Activated T-cell treated with anti-CD3 and anti-CD28 coated beads for 24 hours (primary cell): Measurements from ENCODE around the gene EIF4E3.

Experiments
- DNase-seq: peaks from one replicate; pipeline ENCODE4 v3.0.0-alpha.2; 2020; ENCODE audit warnings: low read depth

EIF4E3 gene

DNA sequence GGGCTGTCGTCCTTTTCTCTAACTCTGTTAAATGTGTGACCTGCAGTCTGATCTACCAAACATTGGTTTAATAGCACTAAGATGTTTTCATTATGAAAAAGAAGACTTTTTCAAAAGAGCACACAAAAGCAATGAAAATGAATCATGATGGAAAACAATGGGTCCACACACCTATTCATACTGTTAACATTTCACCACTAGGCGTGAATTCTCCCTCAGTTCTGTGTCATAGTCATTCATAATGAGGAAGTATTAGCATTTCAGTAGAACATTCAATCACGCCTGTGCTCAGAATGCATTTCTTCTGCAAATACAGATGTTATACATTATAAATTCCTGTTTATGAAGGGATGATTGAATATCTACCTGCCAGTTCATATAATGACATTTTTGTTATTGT, 35.9 kb downstream of the EIF4E3 start:
- no peak for DNase-seq

DNA sequence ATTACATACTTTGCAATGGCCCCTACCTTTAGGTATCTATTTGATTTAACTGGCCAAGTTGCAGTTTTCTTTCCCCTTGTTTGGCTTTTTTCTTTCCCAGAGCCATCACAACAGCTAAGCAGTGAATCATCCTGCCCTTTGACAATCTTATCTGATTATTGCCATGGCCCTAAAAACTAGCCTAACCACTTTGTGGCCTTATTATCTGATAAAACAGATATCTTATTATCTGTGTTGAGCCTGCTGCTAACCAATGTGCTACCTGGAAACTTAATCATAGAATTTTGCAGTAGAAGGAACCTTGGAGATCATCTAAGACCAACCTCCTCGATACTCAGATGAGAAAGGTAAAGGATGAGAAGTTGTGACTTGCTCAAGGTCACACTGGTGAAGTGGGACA, 37.1 kb downstream of the EIF4E3 start:
- DNase-seq, result no peak

DNA sequence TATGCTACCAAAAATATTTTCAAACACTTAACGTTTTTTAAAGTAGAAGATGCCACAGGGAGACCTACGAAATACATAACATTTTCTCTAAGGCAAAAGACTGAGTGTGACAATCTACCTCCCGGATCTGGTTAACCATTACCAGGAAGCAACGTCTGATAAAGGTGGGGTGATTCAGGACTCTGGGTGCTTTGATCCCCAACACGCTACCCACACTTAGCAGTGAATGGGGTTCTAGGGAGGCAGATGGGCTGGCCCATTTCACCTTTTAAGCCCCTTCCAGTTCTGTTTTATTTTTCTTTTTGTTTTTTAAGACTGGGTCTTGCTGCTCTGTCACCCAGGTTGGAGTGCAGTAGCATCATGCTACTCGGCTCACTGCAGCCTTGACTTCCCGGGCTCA, 39.5 kb downstream of the EIF4E3 start:
- no peak for DNase-seq

DNA sequence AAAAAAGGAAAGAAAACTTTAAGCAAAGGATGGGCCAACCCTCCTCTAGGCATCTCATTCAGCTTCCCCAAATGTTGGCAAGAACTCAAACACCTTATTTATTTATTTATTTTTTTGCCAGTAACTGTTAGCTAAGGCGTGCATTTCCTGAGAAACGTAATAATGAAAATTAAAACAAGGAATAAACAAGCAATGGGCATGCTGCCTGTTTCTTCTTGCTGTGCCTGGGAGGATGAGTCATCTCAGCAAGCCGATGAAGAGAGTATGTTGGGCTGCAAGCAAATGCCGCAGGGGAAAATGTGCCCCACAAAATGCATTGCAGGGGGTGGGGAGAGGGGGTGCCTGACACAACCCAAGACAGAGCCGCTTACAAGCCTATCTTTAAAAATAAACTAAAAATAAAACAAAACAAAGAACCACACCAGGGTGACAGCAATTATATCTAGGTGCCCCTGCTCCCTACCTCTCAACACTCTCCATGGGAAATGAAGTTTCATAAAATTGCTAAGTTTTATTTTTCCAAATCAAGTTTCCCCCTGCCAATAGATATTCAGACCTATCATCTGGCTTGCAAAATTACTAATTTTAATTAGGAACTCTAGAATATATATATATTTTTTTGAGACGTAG, 40.3 kb downstream of the EIF4E3 start:
- DNase-seq, result no peak

DNA sequence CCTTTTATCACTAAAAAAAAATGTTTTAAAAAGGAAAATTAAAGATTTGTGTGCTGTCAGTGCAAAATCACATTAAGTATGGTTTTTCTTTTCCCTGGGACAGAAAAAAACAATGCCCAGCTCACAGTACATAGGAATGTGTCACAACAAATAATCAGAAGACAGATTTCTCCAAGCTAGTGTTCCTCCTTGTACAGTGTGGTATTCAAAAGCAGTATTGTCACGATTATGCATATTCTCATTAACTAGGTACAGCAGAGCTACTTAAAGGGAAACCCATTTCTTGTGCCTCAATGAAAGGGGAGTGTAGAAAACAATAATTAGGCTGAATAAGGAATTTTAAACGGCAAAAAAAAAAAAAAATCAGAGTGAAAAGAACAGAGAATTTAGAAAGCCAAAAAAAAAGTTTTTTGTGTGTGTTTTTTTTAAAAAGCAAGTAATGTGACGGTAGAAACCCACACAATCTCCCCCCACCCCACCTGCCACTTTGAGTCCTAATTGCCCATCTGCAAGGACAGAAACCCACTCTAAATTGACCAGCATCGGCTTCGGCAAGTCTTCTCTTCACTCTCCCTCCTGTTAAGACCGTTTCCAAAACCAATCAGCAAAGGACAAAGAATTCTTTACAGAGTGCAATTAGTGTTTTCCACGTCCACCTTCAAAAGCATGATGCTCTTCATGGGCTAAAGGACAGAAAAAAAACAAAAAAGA, 41.0 kb downstream of the EIF4E3 start:
- DNase-seq, result no peak

DNA sequence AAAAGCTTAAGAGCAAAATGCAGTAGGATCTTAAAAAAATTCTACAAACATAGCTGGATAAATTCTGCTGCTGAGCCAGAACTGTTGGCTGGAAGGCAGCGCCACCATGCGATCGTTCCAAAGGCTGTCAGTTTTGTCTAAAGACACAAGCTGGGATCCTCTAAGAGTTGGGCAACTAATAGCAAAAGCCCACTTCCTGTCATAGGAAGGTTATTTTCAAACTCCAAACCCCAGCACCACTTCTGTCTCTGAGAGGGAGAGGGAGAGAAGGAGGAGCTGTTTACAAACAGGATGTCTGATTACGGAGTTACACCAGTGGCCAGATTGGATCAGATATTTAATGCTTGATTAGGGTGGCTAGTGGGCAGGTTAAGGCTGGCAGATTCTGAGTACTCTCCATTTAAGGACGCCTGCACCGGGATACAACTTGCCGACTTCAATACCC, 44.0 kb downstream of the EIF4E3 start:
- DNase-seq, result no peak

DNA sequence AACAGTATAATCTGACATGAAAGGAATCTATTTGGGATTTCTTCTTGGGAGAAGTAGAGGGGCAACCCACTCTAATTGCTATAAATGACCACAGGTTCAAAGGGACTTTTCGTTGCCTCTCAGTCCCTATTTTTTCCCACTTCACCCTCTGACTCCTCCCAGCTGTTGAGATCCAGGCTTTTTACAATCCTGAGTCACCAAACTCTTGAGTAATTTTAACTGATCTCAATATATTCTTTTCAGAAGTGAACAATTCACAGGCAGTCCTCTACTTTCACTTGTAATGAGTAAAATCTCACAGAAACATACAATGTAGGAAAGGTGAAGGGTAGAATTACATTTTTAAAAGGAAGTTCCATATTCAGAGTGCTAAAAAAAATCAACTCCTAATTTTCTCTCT, 44.6 kb downstream of the EIF4E3 start:
- no peak for DNase-seq

DNA sequence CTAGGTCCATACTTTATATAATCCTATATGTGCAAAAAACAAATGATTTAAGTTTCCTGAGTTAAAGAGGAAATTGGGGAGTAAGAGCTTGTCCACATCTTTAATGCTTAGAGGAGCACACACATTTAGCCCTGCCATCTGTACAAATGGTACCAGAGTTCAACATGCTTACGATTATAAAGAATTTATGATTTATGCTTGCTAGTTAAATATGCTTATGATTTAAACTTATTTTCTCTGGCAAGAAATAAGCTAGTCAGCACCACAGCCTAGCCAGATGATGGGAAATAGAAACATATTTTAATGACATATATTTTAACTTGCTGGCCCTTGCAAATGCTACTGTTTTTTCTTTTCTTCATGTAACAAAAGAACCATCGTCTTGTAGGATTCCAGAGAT, 48.3 kb downstream of the EIF4E3 start:
- DNase-seq, result no peak

DNA sequence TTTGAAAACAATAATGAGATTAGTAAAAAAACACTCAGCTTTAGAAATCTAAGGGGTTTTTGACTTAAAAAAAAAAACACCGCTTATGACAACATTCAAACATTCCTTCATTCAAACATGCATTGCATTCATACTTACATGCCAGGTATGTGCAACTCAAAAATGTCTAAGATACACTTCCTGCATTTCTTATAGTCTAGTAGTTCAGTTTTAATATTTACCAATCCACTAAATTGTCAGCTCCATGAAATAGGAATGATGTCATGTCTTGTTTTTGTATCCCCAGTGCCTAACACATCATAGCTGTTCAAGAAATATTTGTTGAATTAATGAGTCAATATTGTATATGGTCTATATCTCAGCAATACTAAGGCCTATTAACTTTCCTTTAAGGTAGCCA, 51.7 kb downstream of the EIF4E3 start:
- DNase-seq, result no peak

DNA sequence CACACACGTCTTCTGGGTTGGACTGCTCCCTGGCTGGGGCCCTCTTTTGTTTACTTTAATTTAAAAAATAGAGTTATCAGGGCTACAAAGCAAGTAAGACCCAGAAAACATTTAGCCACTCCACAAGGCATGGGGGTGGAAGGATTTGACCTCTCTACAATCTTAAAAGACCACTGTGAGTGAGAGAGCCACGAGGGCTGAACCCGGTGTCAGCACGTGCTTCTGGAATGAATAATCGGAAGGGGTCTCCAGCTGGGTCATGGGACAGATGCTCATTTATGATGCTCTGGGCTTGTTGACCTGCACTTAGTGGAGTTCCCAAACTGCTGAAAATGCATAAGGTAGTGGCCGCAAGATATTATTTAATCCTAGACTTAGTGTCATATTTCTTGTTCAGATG, 52.4 kb downstream of the EIF4E3 start:
- no peak for DNase-seq

DNA sequence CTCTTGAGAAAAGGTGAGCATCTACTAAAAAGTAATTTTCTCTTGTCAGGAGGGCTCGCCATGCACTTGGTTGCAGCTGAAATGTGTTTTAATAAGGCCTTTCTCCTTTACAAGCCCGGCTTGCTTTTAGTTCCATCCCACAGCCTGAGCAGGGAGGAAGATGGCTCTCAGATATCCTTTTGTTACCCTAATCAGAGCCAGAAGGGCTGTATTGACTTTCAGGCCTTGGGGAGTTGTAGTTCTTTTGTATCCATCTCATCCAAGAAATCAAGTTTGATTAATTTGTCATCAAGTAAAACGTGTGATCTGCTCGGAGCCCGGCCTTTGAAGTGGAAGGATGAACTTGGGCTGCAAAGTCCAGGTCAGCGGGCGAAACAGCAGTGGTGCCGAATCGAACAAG, 52.9 kb downstream of the EIF4E3 start:
- DNase-seq, result no peak

DNA sequence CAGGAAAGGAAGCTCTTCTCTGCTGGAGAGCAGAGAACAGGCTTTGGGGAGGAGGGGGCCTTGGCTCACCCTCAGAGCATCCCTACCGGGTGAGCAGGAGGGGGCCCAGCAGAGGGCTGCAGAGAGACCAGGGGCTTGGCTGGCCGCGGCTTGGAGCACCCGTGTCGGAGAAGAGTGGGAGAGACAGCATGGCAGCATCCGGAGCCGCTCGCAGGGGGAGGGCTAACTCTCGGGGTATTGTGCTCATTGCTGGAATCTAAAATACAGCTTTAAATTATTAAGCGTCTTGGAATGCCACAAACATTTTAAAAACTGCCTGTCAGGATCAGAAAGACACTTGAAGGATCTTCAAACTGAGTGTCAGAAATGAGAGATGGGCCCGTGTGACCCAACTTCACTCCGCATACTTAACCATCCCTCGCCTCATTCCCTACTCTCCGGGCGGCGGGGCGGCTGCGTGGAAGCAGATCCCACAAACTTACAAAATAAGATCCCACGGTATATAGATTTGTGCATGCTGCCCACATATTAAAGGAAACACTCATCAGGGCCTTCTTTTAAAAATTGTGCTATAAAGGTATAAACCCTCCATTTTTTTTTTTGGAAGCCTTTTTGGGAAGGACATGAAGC, 53.9 kb downstream of the EIF4E3 start:
- no peak for DNase-seq

DNA sequence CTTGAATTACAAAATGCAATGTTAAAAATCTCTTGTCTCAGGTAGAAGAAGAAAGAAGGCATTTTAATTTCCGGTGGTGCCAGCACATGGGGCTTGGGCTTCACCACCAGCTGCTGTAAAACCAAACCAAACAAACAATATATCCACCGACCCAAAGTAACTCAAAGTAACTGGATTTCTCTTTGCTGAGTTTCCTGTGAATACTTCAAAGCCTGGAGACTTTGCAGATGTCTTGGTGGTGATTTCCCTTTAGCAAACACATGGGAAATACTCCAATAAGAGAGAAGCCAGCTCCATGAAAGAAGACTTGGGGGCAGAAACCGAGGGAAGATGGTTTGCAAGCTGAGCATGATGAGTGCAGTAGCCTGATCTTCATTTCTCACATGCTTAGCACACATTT, 62.6 kb downstream of the EIF4E3 start:
- DNase-seq, result no peak

DNA sequence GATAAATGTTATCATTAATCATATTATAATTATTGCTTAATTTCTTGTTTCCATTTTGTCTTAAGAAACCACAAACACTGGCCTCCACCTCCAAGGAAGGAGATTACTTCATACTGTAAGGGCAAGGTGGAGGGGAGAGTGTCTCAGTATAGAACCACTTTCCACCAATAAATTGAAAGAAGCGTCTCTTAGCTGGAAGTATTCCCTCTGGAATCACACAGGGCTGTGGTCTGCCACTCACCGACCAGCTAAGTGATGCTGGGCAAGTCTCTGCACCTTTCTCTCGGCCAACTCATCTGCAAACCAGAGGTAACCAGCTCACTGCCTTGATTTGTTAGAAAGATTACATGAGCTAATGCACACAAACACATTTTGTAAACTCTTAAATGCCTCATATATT, 63.1 kb downstream of the EIF4E3 start:
- DNase-seq, result no peak

DNA sequence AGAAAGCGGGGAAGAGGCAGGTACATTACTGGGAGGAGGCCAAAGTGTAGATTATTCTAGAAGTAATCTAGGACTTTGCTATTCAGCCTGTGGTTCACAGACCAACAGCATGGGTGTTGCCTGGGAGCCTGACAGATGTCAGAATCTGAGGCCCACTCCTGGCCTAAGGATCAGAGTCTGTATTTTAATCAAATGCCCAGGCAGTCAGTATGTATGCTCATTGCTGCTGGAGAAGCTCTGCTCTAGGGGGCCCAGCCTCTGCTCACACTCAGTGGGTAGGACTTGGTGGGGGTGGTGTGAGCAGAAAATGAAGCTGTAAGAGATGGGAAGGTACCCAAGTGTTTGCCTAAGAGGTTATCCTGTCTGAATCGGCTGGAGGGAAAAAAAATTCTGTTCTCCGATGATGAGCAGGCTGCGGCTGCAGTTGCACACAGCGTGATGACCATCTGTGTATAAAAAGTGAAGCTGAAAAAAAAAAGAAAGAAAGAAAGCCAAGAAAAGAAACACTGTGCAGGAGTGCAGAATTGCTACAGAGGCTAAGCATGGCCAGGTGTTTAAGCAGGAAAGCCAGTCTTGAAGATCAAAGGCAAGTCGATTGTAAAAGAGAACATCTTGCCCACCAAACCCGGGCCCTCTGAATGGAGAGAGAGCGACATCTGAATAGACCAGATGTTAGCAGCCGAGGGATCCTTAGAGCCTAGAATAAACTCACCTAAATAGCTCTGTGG, 65.2 kb downstream of the EIF4E3 start:
- DNase-seq, result no peak

DNA sequence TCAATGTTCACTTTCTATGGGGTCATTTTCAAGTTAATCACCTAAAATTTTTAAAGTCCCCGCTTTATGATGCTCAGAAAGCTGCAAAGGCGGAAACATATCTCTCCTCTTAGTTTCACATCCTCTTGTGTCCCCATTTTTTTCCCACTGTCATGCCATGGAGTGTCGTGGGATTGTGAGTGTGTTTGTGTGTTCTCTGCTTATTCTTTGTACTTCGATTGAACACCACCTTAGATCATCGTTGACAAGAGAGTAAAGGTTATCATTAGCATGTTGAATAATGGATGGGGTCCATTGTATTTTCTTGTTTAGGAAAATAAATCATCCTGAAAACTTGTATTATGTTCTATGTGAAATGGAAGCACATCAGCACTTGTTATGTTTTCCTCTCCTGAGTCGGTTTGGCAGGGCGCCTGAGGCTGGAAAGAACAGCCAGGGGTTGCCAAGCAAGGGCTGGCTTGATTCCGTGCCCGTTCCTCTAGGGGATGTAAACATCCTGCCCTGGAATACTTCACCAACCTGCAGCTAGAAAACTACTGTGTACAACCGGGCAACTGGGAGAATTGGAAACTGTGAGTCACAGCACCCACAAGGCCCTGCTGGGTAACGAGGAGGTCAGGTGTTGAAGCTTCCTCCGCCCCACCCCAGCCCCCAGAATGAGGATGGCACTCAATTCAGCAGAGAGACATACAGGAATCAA, 67.2 kb downstream of the EIF4E3 start:
- DNase-seq, result no peak

DNA sequence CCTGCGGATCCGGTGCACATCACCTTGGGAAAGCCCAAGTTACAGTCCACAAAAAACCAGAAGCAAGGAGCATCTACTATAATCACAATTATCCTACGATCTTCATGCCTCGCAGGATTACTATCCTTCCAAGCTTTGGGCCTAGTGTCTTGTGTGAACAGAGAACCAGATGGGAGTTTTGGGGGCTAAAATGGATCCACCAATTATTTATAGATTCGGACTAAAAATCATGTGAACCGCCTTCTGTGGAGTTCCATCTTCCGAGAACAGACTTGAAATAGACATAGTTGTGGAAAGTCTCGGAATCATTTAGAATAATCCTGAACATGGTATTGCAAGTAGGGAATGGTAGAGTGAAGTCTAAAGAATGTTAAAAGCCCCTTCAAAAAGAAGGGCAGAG, 70.1 kb downstream of the EIF4E3 start:
- DNase-seq, result no peak

DNA sequence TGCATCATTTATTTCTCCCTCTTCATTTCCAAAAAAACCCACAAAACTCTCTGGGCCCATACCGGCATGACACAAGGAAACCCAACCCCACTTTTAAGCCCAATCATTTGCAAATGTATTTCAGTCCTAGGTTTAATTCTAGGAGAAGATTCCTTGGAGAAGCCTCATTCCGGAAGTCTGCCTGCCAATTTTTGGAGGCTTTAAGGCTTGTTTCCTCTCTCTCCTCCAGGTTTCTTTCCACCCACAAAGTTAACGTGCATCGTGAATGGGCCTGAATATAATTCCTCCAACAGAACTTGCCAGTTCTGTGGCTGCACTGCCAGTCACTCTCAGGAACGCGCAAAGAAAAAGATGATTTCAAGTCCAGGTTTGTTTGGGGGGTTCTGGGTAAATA, 71.8 kb downstream of the EIF4E3 start:
- DNase-seq, result no peak

DNA sequence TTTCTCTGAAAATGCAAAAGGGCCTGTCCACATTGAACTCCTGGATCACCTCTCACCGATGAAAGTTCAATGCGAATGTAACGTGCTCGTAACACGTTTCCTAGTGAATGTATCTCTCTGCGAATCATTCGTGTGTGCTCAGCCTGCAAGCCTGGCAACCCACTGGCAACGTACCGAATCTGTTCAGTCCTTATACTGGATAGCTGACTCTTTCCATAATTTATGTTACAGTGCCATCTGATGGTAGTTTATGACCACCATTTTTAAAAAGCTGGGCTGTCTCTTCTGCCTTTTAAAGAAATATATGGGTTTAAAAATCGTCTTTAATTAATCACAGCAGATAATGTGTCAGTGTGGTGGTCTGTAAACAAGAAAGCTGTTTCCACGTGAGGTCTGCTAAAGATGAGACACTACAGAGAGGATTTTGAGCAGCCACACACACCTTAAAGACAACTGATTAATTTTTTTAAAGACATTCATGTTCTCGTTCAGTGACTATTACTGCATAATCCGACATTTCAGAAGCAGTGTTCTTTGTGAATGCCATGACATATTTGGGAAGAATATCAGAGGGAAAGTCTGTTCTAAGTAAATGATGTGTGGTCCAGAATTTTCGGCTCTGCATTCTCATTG, 72.3 kb downstream of the EIF4E3 start:
- DNase-seq, result peak; percentile 3

DNA sequence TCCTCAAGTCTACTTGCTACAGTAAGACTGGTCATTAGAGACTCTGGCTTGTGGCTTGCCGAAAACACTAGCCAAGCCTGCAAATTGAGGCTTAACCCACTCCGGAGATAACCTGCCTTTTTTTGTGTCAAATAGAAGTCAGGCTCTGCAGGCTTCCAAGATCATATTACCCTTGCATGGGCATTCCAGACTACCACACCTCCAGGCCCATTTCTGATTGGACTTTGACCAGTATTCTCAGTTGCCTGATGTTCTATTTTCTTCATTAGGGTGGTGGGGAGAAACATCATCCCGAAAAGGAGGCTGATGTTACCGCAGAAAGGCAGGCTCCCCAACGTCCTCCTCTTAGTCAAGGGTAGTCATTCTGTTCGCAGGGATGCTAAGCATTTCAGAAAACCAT, 73.6 kb downstream of the EIF4E3 start:
- DNase-seq, result no peak

DNA sequence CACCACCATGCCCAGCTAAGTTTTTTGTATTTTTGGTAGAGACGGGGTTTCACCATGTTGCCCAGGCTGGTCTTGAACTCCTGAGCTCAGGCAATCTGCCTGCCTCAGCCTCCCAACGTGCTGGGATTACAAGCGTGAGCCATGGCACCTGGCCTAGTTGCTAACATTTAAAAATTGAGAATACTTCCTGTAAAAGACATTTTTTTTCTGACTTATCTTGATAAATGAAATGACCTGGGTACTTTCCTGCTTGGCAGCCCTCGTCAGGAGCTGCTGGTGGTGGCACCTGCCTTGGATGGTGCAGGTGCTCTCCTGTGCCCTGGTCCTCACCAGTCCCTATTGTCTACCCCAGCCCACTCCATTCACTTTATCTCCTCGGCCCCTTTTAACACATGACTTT, 74.8 kb downstream of the EIF4E3 start:
- DNase-seq, result no peak

DNA sequence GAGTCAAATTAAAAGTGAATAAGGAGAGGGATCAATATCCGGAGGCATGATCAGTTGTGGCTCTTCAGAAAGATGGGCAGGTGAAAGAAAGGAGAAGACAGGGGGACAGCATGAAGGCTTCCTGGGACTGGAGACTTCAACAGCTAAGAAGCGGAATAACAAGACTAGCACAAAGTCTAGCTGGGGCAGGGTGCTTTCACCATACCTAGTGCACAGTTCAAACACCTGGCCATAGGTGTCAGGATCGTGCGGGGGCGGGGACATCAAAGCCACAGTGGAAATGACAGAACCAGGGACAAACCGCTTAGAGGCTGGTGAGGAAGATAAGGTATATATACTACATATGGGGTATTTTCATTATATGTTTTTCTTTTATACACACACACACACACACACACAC, 75.4 kb downstream of the EIF4E3 start:
- DNase-seq, result no peak
